Measurements from ENCODE around the gene CXCL12.

The CXCL12 gene

GRCh38 chr10:44358080-44358771 lies 26.7 kb downstream of the CXCL12 start:
- no peak for DNase-seq

GRCh38 chr10:44357023-44357540 lies 27.8 kb downstream of the CXCL12 start:
- DNase-seq = no peak

- DNase-seq = no peak
Observed at GRCh38 chr10:44356139-44357022, 28.5 kb downstream of the CXCL12 start.

- DNase-seq = no peak
Observed at GRCh38 chr10:44355630-44356029, 29.3 kb downstream of the CXCL12 start.

GRCh38 chr10:44354771-44355170 lies 30.1 kb downstream of the CXCL12 start:
- no peak for DNase-seq

GRCh38 chr10:44353721-44354120 lies 31.2 kb downstream of the CXCL12 start:
- DNase-seq = no peak

GRCh38 chr10:44353128-44353390 lies 31.8 kb downstream of the CXCL12 start:
- no peak for DNase-seq

GRCh38 chr10:44352316-44353127 lies 32.4 kb downstream of the CXCL12 start:
- DNase-seq = no peak

- DNase-seq = no peak
Observed at GRCh38 chr10:44348496-44348895, 36.4 kb downstream of the CXCL12 start.

- DNase-seq = no peak
Observed at GRCh38 chr10:44347609-44348400, 37.1 kb downstream of the CXCL12 start.

- no peak for DNase-seq
Observed at GRCh38 chr10:44344727-44345126, 40.2 kb downstream of the CXCL12 start.

- DNase-seq = no peak
Observed at GRCh38 chr10:44343843-44344242, 41.1 kb downstream of the CXCL12 start.

GRCh38 chr10:44341886-44342285 lies 43.0 kb downstream of the CXCL12 start:
- DNase-seq = no peak

GRCh38 chr10:44340557-44340956 lies 44.3 kb downstream of the CXCL12 start:
- DNase-seq = no peak

- DNase-seq = no peak
Observed at GRCh38 chr10:44339218-44339617, 45.7 kb downstream of the CXCL12 start.

GRCh38 chr10:44337081-44337480 lies 47.8 kb downstream of the CXCL12 start:
- DNase-seq = no peak

- no peak for DNase-seq
Observed at GRCh38 chr10:44335330-44336021, 49.4 kb downstream of the CXCL12 start.

- DNase-seq = no peak
Observed at GRCh38 chr10:44334621-44335184, 50.2 kb downstream of the CXCL12 start.

- DNase-seq = no peak
Observed at GRCh38 chr10:44334091-44334490, 50.8 kb downstream of the CXCL12 start.

GRCh38 chr10:44333511-44333910 lies 51.4 kb downstream of the CXCL12 start:
- no peak for DNase-seq

- DNase-seq = no peak
Observed at GRCh38 chr10:44332465-44332864, 52.4 kb downstream of the CXCL12 start.

- DNase-seq = no peak
Observed at GRCh38 chr10:44330431-44330830, 54.5 kb downstream of the CXCL12 start.

Measured in NCI-H2029 (cell line).